Fibroblast of the conjunctiva (primary cell): ENCODE results near the gene MAX.
"Not testable (repeated sequence)": the region's sequence is repeated elsewhere in the genome, so short reads cannot be mapped to it uniquely, and the experiment has no call there.

Experiments used
- DNase-seq: peaks from one replicate; pipeline ENCODE4 v3.0.0-alpha.2; 2010; ENCODE audit warnings: low read depth

Gene MAX

DNA sequence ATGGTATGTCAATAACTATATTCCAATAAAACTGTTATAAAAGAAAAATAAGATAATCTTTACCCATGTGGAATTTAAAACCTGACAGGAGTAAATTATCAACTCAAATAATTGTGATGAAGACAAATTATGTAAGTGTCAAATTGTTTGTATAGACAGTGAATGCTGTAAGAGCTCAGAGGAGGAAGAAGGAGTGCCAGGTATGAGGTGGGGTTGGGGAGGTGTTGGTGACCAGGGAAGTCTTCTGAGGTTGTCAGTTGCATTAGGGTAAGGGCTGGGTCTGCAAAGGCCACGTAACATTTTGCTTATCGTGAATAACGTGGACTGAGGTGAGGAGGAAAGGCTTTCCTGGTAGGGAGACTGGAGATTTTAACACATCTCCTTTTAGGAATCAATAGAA lies 2.5 kb upstream of the MAX start:
- no peak for DNase-seq

DNA sequence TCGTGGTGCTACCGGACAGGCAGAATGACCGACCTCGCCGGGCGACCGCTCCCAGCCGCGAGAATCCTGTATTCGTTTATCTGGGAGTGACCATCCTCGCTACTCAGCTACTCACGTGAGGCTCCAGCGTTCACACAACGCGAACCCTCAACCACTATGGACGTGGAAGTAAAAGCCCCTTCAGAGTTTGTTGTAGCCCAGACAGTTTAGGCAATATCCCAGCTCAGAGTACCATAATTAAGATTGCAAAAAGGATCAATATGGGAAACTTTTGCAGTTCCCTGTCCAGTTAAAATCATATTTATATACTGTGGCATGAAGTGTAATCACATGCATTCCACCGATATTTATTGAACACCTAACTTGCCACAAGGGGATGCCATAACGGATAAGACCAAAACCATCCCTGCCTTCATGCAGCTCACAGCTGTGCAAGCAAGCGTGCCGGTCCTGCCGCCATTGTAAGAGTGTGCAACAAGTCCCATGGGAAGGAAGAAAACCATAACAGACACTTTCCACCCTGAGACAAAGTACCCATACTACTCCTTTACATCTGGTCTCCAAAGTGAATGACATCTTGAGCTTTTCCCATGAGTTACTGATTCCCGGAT lies 938 bp upstream of the MAX start:
- no peak for DNase-seq

DNA sequence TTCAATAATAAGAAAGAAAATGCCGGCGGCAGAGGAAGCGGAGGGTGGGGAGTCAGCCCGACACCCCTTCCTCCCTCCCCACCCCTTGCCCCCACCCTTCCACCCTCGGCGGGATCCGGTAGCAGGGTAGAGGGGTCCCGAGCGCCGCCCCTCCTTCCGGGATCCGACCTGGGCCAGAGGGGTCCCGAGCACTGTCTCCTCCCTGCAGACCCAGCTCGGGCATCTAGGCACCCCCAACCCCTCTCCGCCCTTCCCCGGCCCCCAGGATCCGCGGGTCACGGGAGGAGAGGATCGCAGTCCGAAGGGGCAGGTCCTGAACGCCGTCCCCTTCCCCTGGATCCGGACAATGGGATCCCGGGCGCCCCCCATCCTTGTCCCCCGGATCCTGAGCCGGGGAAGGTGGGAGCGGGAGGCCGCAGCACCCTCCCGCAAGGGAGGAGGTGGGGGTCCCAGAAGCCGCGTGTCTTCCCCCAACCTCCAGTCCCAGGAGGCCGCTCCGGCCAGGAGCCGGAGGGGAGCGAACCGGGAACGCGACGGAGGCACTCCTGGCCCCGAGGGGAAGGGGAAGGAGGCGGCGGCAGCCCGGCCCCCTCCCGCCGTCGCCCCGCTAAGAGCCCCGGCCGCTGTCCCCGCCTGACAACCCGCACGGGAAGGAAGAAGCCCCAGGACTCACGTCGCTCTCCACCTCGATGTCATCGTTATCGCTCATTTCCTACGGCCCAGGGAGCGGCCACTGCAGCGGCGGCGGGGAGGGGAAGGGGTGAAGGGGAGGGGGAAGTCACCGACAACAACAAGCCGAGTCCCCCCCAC lies 481 bp downstream of the MAX start:
- no peak for DNase-seq

DNA sequence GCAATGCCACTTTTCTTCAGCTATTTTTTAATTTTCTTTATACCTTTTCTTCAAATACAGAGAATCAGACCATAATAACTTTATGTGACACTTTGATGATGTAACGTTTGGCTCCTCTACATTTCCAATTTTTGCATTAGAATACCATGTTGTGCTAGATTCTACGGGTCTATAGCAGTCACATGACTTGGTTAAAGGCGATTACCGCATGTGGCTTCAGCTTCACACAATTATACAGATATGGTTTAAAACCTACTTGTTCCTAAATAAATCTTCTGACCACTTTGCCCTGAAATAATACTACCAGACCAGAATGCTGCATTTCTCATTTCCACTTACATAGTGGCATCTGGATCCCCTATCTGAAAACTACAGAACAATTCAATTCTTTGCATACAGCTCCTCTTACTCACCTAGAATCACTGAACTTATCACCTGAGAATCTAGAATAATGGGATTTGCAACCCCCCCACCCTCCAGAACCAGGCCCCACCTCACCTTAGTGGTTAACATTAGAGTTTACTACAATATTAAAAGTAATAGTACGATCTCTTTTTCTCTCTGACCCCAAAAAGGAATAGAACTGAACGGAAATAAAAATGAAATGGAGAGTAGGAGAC lies 1.3 kb downstream of the MAX start:
- no peak for DNase-seq

DNA sequence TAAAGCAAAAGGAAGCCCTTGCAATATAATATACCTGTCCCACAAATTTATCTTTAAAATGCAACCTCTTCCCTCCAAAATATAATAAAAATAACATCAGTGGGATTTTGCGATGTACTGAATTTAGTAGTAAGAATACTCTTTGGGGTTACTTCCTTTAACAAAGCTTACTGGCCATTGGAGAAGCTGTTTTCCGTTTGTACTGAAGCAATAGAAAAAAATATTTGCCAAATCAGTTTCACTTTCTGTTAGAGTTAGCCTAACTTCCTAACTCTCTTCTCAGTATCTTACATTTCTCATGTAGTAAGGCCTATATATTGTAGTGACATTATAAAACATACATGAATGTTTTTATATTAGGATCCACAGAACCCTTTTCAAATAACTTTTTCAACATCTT lies 3.7 kb downstream of the MAX start:
- DNase-seq, result no peak

DNA sequence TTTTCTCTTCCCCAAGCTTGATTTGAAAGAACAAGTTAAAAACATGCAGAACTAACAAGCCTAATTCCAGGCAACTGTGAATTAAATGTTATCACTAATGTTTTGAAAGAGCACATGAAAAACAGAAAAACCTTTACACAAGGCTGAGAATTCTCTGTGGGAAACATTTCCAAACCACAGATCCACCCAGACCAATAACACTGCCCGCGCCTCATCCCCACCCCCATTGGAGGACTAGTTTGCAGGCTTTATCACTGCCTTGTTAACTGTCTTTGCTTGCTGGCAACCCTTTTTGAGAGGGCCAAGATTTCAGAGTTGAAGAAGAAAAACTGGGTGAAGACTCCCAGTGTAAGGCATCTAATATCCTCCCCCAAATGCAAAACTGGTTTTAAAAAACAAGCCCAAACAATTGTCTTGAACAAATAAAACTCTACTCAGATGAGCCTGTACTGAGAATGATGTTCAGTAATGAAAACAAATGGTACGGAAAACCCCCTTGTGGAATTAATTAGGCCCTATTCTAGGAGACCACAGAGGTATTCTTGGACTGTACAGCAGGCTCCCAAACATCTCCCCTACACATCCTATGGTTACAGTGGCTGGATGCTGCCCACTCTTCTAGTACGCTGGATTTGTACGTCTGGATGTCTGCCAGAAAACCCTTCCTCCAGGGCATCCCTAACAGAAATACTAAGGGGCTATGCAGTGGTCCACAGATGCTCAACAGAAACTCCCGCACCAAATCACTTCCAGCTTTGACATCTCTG lies 5.8 kb downstream of the MAX start:
- DNase-seq, result peak; percentile 46

DNA sequence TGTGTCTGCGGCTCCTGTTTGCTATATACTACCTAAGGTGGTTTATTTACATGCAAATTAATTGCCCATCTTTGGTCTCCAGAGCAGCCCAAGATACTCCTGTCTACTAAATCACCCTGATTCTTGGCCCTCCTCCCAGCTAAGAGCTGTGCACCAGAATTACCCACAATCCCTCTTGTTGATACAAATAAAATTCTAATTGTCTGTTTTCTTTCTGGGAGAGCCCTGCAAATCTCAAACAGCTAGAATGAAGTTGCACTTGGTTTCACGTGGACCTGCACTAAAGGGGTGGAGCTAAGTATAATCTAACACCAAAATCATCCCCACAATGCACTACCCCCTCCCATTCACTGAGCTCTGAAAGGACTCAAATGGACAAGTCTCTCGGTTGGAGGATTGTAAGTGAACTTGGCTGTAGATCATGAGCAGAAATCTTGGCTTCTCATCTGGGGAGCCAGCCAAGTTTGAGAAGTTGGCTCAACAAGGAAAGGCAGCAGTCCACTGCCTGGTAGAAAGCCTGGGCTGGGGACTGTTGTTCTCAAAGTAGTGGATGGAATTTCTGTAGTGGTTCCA lies 6.6 kb downstream of the MAX start:
- DNase-seq, result peak; percentile 91

DNA sequence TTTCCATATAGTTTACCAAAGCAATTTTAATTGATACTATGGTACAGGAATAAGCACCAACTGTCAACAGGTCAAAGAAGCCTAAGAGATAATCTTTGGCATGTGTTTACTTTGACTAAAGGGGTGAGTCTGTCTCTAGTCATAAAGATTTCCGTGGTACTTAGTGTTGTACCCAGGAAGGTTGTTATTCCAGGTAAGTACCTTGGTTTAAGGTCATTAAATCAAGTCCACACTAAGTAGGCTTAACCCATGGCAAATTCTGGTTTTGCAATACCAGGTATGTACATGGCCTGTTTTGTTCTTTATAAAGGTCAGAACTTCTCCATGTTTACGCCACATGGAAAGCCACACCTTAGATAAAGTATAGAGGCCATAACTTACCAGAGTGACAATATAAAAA lies 10.0 kb downstream of the MAX start:
- DNase-seq, result no peak

DNA sequence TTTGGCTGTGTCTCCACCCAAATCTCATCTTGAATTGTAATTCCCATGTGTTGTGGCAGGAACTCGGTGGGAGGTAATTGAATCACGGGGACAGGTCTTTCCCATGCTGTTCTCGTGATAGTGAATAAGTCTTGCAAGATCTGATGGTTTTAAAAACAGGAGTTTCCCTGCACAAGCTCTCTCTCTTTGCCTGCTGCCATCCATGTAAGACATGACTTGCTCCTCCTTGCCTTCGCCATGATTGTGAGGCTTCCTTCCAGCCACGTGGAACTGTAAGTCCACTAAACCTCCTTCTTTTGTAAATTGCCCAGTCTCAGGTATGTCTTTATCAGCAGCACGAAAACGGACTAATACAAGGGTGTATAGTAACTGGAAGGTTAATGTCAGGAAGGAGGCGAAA lies 14.5 kb downstream of the MAX start:
- not testable (repeated sequence) for DNase-seq

DNA sequence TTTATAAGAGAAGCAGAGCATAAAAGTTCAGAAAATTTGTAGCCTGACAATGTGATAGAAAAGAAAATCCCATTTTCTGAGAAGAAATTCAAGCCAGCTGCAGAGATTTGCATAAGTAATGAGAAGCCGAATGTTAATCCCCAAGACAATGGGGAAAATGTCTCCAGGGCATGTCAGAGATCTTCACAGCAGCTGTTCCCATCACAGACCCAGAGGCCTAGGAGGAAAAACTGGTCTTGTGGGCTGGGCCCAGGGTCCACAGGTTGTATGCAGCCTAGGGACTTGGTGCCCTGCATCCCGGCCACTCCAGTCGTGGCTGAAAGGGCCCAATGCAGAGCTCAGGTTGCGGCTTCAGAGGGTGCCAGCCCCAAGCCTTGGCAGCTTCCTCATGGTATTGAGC lies 15.6 kb downstream of the MAX start:
- DNase-seq, result not testable (repeated sequence)

DNA sequence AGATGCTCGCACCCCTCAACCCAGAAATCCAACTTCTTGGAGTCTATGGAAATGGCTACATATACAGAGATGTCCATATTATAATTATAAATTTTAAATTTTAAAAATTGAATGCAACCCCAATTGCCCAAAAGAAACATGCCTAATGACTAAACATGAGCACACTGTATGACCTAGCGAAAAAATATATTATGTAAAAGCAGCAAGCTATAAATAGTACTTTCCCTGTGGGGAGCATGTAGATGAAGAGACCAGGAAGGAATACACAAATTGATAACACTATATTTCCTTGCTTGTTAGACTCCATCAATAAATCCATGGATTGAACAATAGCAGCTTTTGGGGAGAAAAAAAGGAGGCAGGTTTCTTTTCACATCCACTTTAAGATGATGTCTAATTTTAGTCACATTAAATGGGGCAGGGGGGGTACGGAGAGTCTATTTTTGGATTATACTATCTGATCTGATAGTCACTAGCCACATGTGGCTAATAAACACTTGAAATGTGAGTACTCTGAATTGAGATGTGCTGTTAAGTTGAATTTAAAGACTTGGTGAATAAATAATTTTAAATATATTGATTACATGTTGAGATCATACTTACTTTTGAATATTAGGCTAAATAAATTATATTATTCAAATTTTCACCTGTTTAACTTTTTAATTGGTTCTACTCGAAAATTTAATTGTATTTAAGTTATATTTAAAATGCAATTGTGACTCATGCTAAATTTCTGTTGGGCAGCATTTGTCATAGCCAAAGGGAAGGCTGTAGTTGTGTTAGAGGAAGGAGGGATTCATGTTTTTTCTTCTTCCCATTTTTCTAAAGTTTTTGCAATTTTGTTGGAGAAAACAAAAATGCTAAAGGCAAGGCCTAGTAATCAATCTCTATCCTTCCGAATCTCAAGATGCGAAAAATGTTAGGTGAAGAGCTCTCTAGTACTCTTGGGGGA lies 17.5 kb downstream of the MAX start:
- DNase-seq, result no peak

DNA sequence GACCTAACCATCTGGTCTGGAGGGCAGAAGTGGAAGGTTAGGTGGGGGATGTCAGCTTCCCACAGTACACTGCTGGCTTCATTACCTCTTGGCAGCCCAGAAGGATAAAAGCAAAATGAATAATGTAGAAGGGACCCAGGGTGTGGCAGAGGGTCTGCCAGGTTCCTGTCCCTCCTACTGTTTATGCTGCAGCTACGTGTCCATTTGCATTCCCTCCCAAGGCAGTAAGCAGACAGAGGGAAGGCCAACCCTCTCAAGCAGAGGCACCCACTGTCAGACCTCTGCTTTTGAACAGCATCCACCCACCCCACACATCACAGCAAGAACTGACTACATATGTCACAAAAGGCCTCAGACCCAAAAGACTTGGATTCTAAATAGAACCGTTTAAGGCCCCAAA lies 19.4 kb downstream of the MAX start:
- DNase-seq, result no peak

DNA sequence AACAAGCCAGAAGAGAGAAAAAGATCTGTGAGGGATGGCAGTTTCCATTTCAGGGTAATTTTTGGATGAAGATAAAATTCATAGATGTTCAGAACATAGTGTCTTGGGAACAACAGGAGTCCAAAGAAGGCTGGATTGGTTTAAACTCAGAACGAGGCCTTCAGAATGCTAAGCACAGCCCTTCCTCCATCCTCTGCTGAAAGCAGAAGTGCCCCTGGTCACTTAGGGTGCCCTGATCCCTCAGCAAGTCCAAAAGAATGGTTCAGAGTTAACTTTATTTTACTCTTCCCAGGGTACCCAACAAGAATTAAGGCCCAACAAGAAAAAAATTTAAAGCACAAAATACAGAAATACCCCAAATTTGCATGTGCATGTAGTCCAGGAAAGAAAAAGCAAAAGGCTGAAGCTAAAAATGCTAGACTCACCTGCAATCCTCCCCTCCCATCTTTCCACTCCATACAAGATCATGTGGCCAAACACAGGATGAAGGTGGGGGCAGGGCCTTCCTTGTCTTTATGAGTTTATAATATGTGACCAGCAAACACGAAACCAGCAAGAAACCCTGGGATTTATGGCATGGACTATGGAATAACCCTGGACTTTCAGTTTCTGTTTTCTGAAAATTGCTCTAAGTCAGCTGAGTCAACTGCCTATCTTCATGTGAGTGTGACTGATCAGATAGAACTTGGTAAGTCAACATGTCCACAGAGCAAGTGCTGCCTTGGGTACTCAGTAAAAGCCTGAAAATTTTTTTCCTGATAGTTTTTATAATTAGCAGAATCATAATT lies 21.2 kb downstream of the MAX start:
- DNase-seq, result no peak

DNA sequence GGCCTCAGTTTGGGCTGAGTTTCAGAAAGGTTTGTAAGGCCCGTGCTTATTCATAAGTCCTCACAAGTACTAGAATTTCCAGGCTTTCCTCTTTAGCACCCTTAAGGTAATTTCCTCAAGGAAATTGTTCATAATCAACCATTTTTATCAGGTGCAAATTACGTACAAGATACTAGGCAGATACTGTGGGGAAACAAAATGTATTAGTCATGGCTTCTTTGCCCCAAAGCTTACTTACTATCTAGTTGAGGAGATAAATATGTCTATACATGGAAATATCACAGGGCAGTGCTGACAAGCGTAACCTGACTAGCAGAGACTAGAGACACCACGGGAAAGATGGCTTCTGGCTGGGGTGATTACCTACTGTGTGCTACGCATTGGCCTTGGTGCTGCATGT lies 22.5 kb downstream of the MAX start:
- DNase-seq, result no peak

DNA sequence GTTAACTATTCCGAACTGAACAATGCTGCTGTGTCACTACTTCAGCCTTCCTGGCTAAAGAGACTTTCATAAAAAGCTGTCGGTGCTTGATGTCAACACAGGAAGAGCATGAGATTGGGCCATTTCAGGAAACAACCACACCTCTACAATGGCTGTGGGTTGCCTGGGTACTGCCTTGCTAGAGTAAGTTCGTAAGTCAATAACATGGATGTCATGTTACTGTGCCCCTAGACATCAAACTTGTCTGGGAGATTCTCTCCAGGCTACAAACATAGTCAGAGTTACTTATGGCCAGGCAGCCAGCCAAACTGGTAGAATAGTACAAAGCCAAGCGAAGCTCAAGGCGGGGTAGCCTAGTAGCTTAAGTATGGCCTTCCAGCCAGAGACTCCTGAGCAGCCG lies 23.1 kb downstream of the MAX start:
- no peak for DNase-seq

DNA sequence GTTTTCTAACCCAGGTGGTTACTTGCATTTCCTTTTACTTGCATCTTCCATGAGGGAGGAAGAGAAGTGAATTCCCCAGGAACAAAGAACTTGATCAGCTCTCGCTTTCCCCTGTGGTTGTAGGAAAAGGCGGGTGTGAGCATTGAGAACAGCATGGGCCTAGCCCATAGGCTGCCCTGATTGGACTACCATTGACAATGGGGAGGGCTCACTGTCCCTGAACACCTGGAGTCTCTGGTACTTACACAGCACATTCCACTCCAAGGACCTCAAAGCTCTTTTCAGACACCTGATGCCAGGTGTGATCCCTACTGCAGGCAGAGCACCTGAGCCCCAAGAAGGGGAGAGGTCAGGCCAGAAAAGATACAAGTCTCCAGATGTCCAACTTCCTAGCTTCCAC lies 25.0 kb downstream of the MAX start:
- DNase-seq, result no peak

DNA sequence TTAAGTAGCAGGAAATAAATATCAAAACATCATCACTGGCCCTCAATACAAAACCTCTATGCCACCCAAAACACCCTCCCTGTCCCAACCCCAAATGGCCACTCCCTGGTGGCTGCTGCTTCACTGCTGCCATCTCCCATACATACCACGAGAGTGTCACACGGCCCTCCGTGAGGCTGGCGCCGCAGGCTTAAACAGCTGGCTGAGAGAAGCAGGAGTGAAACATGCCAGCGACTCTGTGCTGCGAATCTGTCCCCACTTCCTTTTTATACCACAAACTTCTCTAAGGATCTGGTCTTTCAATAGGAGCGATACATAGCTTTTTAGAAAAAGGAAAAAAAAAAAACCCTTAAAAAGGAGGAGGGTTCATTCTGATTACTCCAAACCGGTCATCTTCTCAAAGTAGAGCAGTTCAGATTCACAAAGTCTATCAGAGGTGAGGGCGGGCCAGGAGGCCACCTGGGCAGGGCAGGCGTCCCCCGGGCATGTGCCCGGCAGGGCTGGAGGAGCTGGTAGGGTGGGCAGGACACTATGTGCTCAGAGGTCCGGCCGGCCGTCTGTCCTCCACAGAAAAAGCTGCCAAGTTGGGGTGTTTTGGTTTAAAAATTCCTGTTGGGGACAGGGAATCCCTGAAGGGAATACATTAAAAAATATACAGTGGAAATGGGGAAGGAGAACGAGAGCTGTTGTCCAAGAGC lies 26.5 kb downstream of the MAX start:
- DNase-seq, result no peak

DNA sequence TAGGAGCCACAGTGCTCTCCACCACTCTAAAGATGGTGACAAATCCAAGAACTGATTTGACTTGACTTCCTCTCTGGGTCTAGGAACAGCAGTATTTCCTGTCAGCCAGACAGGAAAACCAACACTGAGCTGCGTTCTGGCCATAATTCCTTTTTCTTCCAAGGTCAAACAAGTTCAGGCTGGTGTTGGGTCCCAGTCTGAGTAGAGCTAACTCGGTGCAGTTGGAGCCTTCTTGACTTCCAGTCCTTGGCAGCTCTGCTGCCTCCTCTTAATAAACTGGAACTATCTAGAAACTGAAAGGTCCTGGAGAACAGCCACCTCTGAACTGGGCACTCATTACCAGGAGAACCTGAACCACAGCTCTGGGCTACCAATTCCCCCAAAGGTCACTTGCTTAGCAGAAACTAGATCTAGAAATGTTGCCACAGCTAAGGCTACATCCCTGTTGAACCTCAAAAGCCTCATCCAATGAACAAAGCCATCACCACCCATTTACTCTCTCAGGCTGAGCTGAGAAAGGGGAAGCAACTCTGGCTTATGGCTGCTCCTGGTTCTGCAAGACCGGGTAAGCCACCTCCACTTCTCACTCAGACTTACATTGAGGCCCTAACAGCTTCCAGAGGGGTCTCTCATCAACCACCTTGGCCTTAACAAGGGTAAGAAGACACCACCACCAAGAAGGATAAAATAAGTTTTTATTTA lies 27.7 kb downstream of the MAX start:
- no peak for DNase-seq

DNA sequence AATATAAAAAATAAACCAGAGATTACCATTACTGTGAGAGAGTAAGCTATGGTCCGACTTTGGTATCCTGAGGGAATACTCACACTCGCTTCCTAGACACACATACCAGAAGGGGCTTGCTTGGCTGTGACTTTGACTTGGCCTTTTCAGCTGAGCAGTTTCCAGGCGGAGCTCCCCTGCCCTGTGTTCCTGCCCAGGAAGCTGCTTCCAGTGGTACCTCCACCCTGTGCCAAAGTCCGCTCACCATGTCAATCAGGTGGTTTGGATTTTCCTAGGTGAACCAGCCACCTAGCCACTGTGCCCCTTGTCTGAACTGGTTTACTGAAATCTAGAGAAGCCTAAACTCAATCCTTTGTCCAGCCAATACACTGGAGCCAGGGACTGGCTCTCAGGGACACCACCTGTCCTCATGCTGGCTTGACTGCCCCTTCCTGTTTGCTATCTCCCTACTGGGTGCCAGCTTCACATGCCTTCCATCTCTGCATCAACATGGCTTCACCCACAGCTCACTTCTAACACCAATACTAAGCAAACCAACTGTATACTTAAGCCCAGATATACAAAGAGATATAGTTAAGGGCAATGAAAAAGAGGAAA lies 28.6 kb downstream of the MAX start:
- DNase-seq, result no peak
